Choroid plexus epithelial cell (primary cell): ENCODE measurements around the gene TNFRSF11A.

ENCODE experiments used
- DNase-seq: peaks from one replicate; pipeline ENCODE4 v3.0.0-alpha.2; 2010; ENCODE audit warnings: low read depth
- H3K4me3 ChIP-seq: 2 replicates; pipeline ENCODE4 v1.5.1; 2011; ENCODE audit warnings: low read depth, mild to moderate bottlenecking, control low read depth, low read length, moderate library complexity
- CTCF ChIP-seq: conservative IDR thresholded peaks from 2 replicates; pipeline ENCODE4 v1.5.1; 2011; ENCODE audit warnings: low read depth, mild to moderate bottlenecking, control low read depth, inconsistent platforms, low read length, moderate library complexity

The TNFRSF11A gene

GRCh38 chr18:62284637-62285036, 40.5 kb upstream of the TNFRSF11A start:
- TF ChIP-seq CTCF, result no peak
- DNase-seq, result no peak
- no peak overlapping the region for H3K4me3 ChIP-seq

- no peak for DNase-seq
- no peak overlapping the region for H3K4me3 ChIP-seq
- TF ChIP-seq CTCF, result no peak
Observed at GRCh38 chr18:62285281-62285680, 39.8 kb upstream of the TNFRSF11A start.

- H3K4me3 ChIP-seq, result no peak overlapping the region
- DNase-seq, result no peak
- TF ChIP-seq CTCF, result no peak
Observed at GRCh38 chr18:62287781-62288664, 37.1 kb upstream of the TNFRSF11A start.

GRCh38 chr18:62288665-62289008, 36.5 kb upstream of the TNFRSF11A start:
- DNase-seq, result no peak

GRCh38 chr18:62289047-62289446, 36.1 kb upstream of the TNFRSF11A start:
- DNase-seq, result no peak
- TF ChIP-seq CTCF, result no peak
- no peak overlapping the region for H3K4me3 ChIP-seq

More at GRCh38 chr18:62288665-62289008, 36.5 kb upstream of the TNFRSF11A start:
- no peak overlapping the region for H3K4me3 ChIP-seq
- TF ChIP-seq CTCF, result no peak

GRCh38 chr18:62294073-62294472, 31.0 kb upstream of the TNFRSF11A start:
- TF ChIP-seq CTCF, result no peak
- H3K4me3 ChIP-seq, result no peak overlapping the region
- no peak for DNase-seq

GRCh38 chr18:62300359-62300963, 24.6 kb upstream of the TNFRSF11A start:
- no peak for DNase-seq
- no peak overlapping the region for H3K4me3 ChIP-seq
- no peak for TF ChIP-seq CTCF
